AG09319 (cell line): ENCODE results near the gene EXOC3.

Experiments used
- DNase-seq: peaks from one replicate; pipeline ENCODE4 v3.0.0-alpha.2; 2010; ENCODE audit warnings: low read depth; ENCODE audit errors: extremely low read depth
- CTCF ChIP-seq: IDR thresholded peaks from 2 replicates; pipeline ENCODE4 v1.5.1; 2011; ENCODE audit warnings: low read depth, mild to moderate bottlenecking, inconsistent platforms, low read length, moderate library complexity

Gene EXOC3

GRCh38 chr5:510521-510920, 67.5 kb downstream of the EXOC3 start:
- DNase-seq, result no peak
- TF ChIP-seq CTCF, result no peak

- TF ChIP-seq CTCF, result no peak
- DNase-seq, result no peak
Measured at GRCh38 chr5:511476-511875, 68.5 kb downstream of the EXOC3 start.

GRCh38 chr5:513216-514100, 70.5 kb downstream of the EXOC3 start:
- no peak for DNase-seq
- TF ChIP-seq CTCF, result no peak

GRCh38 chr5:514101-514485, 71.1 kb downstream of the EXOC3 start:
- no peak for TF ChIP-seq CTCF
- no peak for DNase-seq

GRCh38 chr5:514673-515072, 71.7 kb downstream of the EXOC3 start:
- no peak for DNase-seq
- no peak for TF ChIP-seq CTCF

GRCh38 chr5:515273-515836, 72.4 kb downstream of the EXOC3 start:
- TF ChIP-seq CTCF, result no peak
- no peak for DNase-seq

- no peak for DNase-seq
- TF ChIP-seq CTCF, result no peak
Measured at GRCh38 chr5:516338-516925, 73.5 kb downstream of the EXOC3 start.
